Smooth muscle cell (in vitro differentiated cells): Measurements from ENCODE around the gene MCMBP. TPM values are rescaled to one million over a fixed set of nuclear protein-coding genes. Genes with fewer than 3 reads are reported as not detected.

Experiments
- DNase-seq: peaks from one replicate; lab custom pipeline; 2025; ENCODE audit not compliant: unreplicated experiment; lab: John Stamatoyannopoulos, UW
- H2AFZ ChIP-seq: fragments of 200-600 bp; sonication (generic); 2 replicates; pipeline ENCODE4 v1.6.0; 2016; ENCODE audit warnings: antibody characterized with exemption, low read depth, mild to moderate bottlenecking
- H3F3A ChIP-seq: fragments of 200-600 bp; sonication (generic); 2 replicates; pipeline ENCODE4 v1.6.0; 2017; ENCODE audit warnings: antibody characterized with exemption, low read depth
- H3K27ac ChIP-seq: fragments of 200-600 bp; sonication (generic); 2 replicates; pipeline ENCODE4 v1.5.1; 2016; ENCODE audit warnings: low read depth, mild to moderate bottlenecking
- H3K27me3 ChIP-seq: fragments of 200-600 bp; sonication (generic); 2 replicates; pipeline ENCODE4 v1.6.1; 2016; ENCODE audit warnings: low read depth, mild to moderate bottlenecking
- H3K36me3 ChIP-seq: fragments of 200-600 bp; sonication (generic); 2 replicates; pipeline ENCODE4 v1.5.1; 2016; ENCODE audit warnings: low read depth
- H3K4me1 ChIP-seq: fragments of 200-600 bp; sonication (generic); 2 replicates; pipeline ENCODE4 v1.5.1; 2016; ENCODE audit warnings: low read depth
- H3K4me2 ChIP-seq: fragments of 200-600 bp; sonication (generic); 2 replicates; pipeline ENCODE4 v1.6.0; 2016; ENCODE audit warnings: mild to moderate bottlenecking
- H3K4me3 ChIP-seq: fragments of 200-600 bp; sonication (generic); 2 replicates; pipeline ENCODE4 v1.5.1; 2016; ENCODE audit warnings: mild to moderate bottlenecking
- H3K79me2 ChIP-seq: fragments of 200-600 bp; sonication (generic); 2 replicates; pipeline ENCODE4 v1.6.0; 2016; ENCODE audit warnings: low read depth, mild to moderate bottlenecking
- H3K9ac ChIP-seq: fragments of 200-600 bp; sonication (generic); 2 replicates; pipeline ENCODE4 v1.6.0; 2016; ENCODE audit warnings: low read depth
- H3K9me3 ChIP-seq: fragments of 200-600 bp; sonication (generic); replicated peaks from 2 replicates; pipeline ENCODE4 v1.5.1; 2016; ENCODE audit warnings: low read depth
- H4K20me1 ChIP-seq: fragments of 200-600 bp; sonication (generic); 2 replicates; pipeline ENCODE4 v1.6.0; 2016; ENCODE audit warnings: low read depth
- WGBS: methylation state at CpG from one replicate; pipeline ENCODE4 v1.1.7; 2016; ENCODE audit warnings: low lambda C conversion rate; 5-methylcytosine and 5-hydroxymethylcytosine counted together
- polyA plus RNA-seq: library from polyadenylated mRNA; unstranded; fragments of >200 nt; fragmentation: Nextera tagmentation; extraction: Ambion mirVana; gene quantifications from 2 replicates; pipeline ENCODE4 v1.2.1, GENCODE V29; 2016
- total RNA-seq: library from RNA; depleted of rRNA; stranded (reverse); fragments of >200 nt; gene quantifications from 2 replicates; pipeline ENCODE4 v1.2.3, GENCODE V29; 2014
- TF ChIP-seq, protein P1 (sequence below): fragments of 200-600 bp; sonication (generic); IDR thresholded peaks from 2 replicates; pipeline ENCODE4 v1.5.1; 2017; ENCODE audit warnings: borderline replicate concordance, mild to moderate bottlenecking, antibody characterized with exemption; ENCODE audit not compliant: insufficient read depth, poor library complexity, severe bottlenecking

The MCMBP gene
- total and polyA plus RNA-seq, 2 experiments from 2014 or later = 42.5 to 57.4 TPM

DNA sequence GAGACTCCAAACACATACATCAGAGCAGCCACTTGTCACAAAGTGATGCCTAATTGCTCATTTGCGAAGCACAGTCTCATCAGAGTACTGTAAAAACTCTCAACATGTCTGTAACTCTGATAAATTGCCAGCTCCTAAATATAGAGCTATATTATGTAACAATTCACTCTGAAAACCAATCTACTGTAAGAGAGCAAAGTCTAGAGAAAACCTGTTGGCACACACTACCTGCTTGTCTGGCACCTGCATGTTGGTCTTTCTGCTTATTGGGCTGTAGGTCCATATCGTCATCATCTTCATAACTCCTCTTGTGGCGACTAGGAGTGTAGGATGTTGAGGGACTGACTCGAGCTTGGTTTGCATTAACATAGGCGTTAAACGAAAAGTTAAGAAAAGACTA, 19.8 kb downstream of the MCMBP start:
- Histone ChIP-seq H3K27ac (no peak overlapping the region), H3K9me3 (no peaks in the 10 kb centered on the region), H3F3A (no peaks in the 10 kb centered on the region), H3K36me3 (peaks cover 23% of the 10 kb centered on the region), H3K79me2 (peaks cover 31% of the 10 kb centered on the region), H3K27me3 (no peaks in the 10 kb centered on the region), H4K20me1 (no peaks in the 10 kb centered on the region), H3K4me1 (no peaks in the 10 kb centered on the region), H2AFZ (no peak overlapping the region), H3K9ac (no peak overlapping the region), H3K4me3 (no peak overlapping the region), H3K4me2 (no peak overlapping the region)
- no peak for DNase-seq
- 95% methylated on average over 6 of the region's 6 CpGs for whole genome bisulfite sequencing
- TF ChIP-seq, protein P1, sequence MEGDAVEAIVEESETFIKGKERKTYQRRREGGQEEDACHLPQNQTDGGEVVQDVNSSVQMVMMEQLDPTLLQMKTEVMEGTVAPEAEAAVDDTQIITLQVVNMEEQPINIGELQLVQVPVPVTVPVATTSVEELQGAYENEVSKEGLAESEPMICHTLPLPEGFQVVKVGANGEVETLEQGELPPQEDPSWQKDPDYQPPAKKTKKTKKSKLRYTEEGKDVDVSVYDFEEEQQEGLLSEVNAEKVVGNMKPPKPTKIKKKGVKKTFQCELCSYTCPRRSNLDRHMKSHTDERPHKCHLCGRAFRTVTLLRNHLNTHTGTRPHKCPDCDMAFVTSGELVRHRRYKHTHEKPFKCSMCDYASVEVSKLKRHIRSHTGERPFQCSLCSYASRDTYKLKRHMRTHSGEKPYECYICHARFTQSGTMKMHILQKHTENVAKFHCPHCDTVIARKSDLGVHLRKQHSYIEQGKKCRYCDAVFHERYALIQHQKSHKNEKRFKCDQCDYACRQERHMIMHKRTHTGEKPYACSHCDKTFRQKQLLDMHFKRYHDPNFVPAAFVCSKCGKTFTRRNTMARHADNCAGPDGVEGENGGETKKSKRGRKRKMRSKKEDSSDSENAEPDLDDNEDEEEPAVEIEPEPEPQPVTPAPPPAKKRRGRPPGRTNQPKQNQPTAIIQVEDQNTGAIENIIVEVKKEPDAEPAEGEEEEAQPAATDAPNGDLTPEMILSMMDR = no peak

DNA sequence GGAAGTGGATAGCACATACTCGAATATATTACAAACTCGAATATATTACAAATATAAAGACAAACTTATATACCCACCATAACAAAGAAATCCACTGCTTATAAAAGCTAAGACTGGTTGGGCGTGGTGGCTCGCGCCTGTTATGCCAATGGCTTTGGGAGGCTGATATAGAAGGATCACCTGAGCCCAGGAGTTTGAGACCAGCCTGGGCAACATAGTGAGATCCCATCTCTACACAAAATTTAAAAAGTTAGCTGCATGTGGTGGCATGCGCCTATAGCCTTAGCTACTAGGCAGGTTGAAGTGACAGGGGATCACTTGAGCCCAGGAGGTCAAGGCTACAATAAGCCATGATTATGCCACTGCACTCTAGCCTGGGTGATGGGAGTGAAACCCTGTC, 20.4 kb downstream of the MCMBP start:
- no peak for DNase-seq
- peaks cover 21% of the 10 kb centered on the region for H3K36me3 ChIP-seq
- H3K4me1 ChIP-seq = no peaks in the 10 kb centered on the region
- TF ChIP-seq, protein P1 = no peak
- H2AFZ ChIP-seq = no peak overlapping the region
- H4K20me1 ChIP-seq = no peaks in the 10 kb centered on the region
- H3K79me2 ChIP-seq = peaks cover 26% of the 10 kb centered on the region
- no peak overlapping the region for H3K4me3 ChIP-seq
- no peak overlapping the region for H3K9ac ChIP-seq
- H3K4me2 ChIP-seq = no peak overlapping the region
- no peak overlapping the region for H3K27ac ChIP-seq
- H3K9me3 ChIP-seq = no peaks in the 10 kb centered on the region
- no peaks in the 10 kb centered on the region for H3F3A ChIP-seq
- 97% methylated on average over 6 of the region's 6 CpGs for WGBS
- H3K27me3 ChIP-seq = no peaks in the 10 kb centered on the region

DNA sequence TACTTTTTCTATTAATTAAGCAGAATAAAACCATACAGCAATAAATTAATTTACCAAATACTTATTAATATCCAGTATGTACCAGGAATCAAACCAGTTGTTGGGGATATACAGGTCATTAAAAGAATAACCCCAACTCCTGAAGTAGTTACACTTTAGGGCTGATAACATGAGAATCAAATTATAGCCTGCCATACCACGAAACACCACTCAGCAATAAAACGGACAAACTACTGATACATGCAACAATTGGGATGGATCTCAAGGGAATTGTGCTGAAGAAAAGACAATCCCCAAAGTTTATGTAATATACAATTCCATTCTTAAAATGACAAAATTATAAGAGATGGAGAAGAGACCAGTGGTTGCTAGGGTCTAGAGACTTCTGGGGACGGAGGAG, 22.7 kb downstream of the MCMBP start:
- DNase-seq = no peak
- TF ChIP-seq, protein P1 = no peak
- no peaks in the 10 kb centered on the region for H3K4me1 ChIP-seq
- H2AFZ ChIP-seq = no peak overlapping the region
- H3K27ac ChIP-seq = peak overlapping the region; percentile 44
- H3K36me3 ChIP-seq = peaks cover 20% of the 10 kb centered on the region
- H3K9ac ChIP-seq = no peak overlapping the region
- no peaks in the 10 kb centered on the region for H3F3A ChIP-seq
- H3K4me2 ChIP-seq = no peak overlapping the region
- H4K20me1 ChIP-seq = no peaks in the 10 kb centered on the region
- H3K27me3 ChIP-seq = no peaks in the 10 kb centered on the region
- H3K79me2 ChIP-seq = peaks cover 11% of the 10 kb centered on the region
- WGBS = 93% methylated on average over 3 of the region's 3 CpGs
- H3K4me3 ChIP-seq = no peak overlapping the region
- H3K9me3 ChIP-seq = no peaks in the 10 kb centered on the region

DNA sequence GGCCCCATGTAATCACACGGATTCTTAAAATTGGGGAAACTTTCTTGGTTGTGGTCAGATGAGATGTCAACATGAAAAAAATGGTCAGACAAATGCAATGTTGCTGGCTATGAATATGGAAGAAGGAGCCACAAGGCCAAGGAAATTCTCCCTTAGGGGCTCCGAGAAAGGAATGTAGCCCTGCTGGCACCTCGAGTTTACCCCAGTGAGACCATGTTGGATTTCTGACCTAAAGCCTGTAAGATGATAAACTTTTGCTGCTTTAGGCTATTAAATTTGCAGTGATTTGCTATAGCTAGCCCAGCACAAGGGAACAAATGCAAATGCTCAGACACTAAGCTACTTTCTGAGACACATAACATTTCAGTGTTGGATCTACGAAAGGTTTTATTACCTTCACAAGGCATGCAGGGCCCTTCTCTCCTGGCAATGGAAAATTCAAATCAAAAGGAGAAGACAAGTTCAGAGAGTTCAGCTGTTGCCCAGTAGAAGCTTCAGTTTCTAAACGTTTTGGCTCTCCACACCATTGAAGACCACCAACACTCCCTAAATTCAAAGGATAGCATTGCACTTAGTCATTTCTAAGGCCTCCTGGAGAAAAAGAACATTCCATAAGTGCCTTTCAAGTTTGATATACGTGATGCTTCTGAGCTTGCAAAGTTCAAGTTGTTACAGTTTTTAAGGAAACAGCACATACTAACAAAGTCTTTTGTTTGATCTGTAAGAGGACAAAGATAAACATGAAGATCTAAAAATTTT, 23.4 kb downstream of the MCMBP start:
- WGBS = 47% methylated on average over 6 of the region's 6 CpGs
- Histone ChIP-seq H3K4me2 (no peak overlapping the region), H3K9me3 (no peaks in the 10 kb centered on the region)

More for the DNA sequence above, 23.4 kb downstream of the MCMBP start:
- peaks cover 11% of the 10 kb centered on the region for H3K79me2 ChIP-seq
- no peaks in the 10 kb centered on the region for H3K27me3 ChIP-seq
- no peak for DNase-seq
- H3K27ac ChIP-seq = peak overlapping the region; percentile 44
- no peak overlapping the region for H2AFZ ChIP-seq
- no peak overlapping the region for H3K9ac ChIP-seq
- no peaks in the 10 kb centered on the region for H4K20me1 ChIP-seq
- peaks cover 20% of the 10 kb centered on the region for H3K36me3 ChIP-seq
- H3F3A ChIP-seq = no peaks in the 10 kb centered on the region
- no peak overlapping the region for H3K4me3 ChIP-seq
- TF ChIP-seq, protein P1 = no peak
- no peaks in the 10 kb centered on the region for H3K4me1 ChIP-seq
